ENCODE data around the gene PTGFR. TPM values are rescaled to one million over a fixed set of nuclear protein-coding genes. Genes with fewer than 3 reads are reported as not detected.
A peak's percentile ranks its signal among the peaks of the same experiment; 100 is the strongest.

Gene PTGFR
- total RNA-seq, 8 experiments from 2014 or later = 0.17 to 1.4 (median 0.30) TPM

GRCh38 chr1:78565393-78565792 lies 74.6 kb downstream of the PTGFR start:
- Histone ChIP-seq H3K4me3 (no peak overlapping the region), H3K4me1 (replicated peaks in 1 of 2) (no peaks in the 10 kb centered on the region), H3K27ac (no peak overlapping the region)
- in situ Hi-C loops (cut with MboI; ENCODE audit: low pct_unique_long_range_greater_than_20kb in 2 of 9, low sequenced_read_pairs in 9 of 9, unreplicated experiment in 9 of 9) = no loop called here
- WGBS, 10 experiments = 54 to 100% (median 84%) methylated on average over 1 to 2 of the region's 2 CpGs
- ATAC-seq (replicated peaks in 6 of 8) = no peak

- Histone ChIP-seq H3K27ac (no peak overlapping the region), H3K4me1 (replicated peaks in 1 of 2) (no peaks in the 10 kb centered on the region), H3K4me3 (no peak overlapping the region)
- no peak for ATAC-seq (replicated peaks in 6 of 8)
- in situ Hi-C loops (cut with MboI; ENCODE audit: low pct_unique_long_range_greater_than_20kb in 2 of 9, low sequenced_read_pairs in 9 of 9, unreplicated experiment in 9 of 9) = no loop called here
- 40 to 81% (median 67%) methylated on average over 1 to 2 of the region's 2 CpGs; no CpG with 5 or more reads in 3 of the 10 experiments for WGBS, 10 experiments
Observed at GRCh38 chr1:78570539-78570938, 79.8 kb downstream of the PTGFR start.

- in situ Hi-C loops (cut with MboI; ENCODE audit: low pct_unique_long_range_greater_than_20kb in 2 of 9, low sequenced_read_pairs in 9 of 9, unreplicated experiment in 9 of 9) = no loop called here
- H3K4me3 ChIP-seq = no peak overlapping the region
- WGBS, 10 experiments = 5 to 87% (median 68%) methylated on average over 2 to 9 of the region's 9 CpGs
Observed at GRCh38 chr1:78577257-78578100, 86.7 kb downstream of the PTGFR start.

GRCh38 chr1:78586572-78586971 lies 95.8 kb downstream of the PTGFR start:
- Histone ChIP-seq H3K27ac (no peak overlapping the region), H3K4me3 (no peak overlapping the region), H3K4me1 (replicated peaks in 1 of 2) (no peaks in the 10 kb centered on the region)
- in situ Hi-C loops (cut with MboI; ENCODE audit: low pct_unique_long_range_greater_than_20kb in 2 of 9, low sequenced_read_pairs in 9 of 9, unreplicated experiment in 9 of 9) = no loop called here
- 50 to 100% (median 80%) methylated on average over 1 of the region's 1 CpG; no CpG with 5 or more reads in 3 of the 10 experiments for WGBS, 10 experiments
- no peak for ATAC-seq (replicated peaks in 6 of 8)

More at GRCh38 chr1:78577257-78578100, 86.7 kb downstream of the PTGFR start:
- no peak overlapping the region for H3K27ac ChIP-seq
- ATAC-seq (replicated peaks in 6 of 8) = no peak
- no peaks in the 10 kb centered on the region for H3K4me1 ChIP-seq (replicated peaks in 1 of 2)

- no peak overlapping the region for H3K4me3 ChIP-seq
- ATAC-seq (replicated peaks in 6 of 8) = peak in 1 of 8 experiments; percentile 22
- WGBS, 10 experiments = 33 to 100% (median 89%) methylated on average over 1 of the region's 1 CpG; no CpG with 5 or more reads in 4 of the 10 experiments
- H3K27ac ChIP-seq = no peak overlapping the region
- no peaks in the 10 kb centered on the region for H3K4me1 ChIP-seq (replicated peaks in 1 of 2)
- in situ Hi-C loops (cut with MboI; ENCODE audit: low pct_unique_long_range_greater_than_20kb in 2 of 9, low sequenced_read_pairs in 9 of 9, unreplicated experiment in 9 of 9) = no loop called here
Observed at GRCh38 chr1:78587211-78587610, 96.4 kb downstream of the PTGFR start.

Other genes with a start within 250 kb of the PTGFR start
- gene IFI44L, start 129.5 kb downstream of the PTGFR start, total RNA-seq = 100 to 1,000 TPM in 1 of 8 experiments, 10 to 100 TPM in 3, 1 to 10 TPM in 2, under 1 TPM in 2; 0.09 to 130 (median 28.3) TPM
- gene IFI44, start 158.9 kb downstream of the PTGFR start, total RNA-seq = 100 to 1,000 TPM in 1 of 8 experiments, 10 to 100 TPM in 3, under 1 TPM in 1, not detected in 3; 0.76 to 119 (median 59.8) TPM

All from motor neuron (in vitro differentiated cells).